Stimulated activated CD4-positive, alpha-beta T cell treated with anti-CD3 and anti-CD28 coated beads, Interleukin-12 subunit alpha, Interleukin-12 subunit beta, amount 100 ng/mL, for 4 hours (primary cell): ENCODE data around the gene SPARCL1.
"Not testable (repeated sequence)": the region's sequence is repeated elsewhere in the genome, so short reads cannot be mapped to it uniquely, and the experiment has no call there.

Source experiments
- DNase-seq: peaks from one replicate; pipeline ENCODE4 v3.0.0-alpha.2; 2020

Gene SPARCL1

GRCh38 chr4:87499403-87500091, 29.6 kb downstream of the SPARCL1 start:
- DNase-seq, result no peak

DNA sequence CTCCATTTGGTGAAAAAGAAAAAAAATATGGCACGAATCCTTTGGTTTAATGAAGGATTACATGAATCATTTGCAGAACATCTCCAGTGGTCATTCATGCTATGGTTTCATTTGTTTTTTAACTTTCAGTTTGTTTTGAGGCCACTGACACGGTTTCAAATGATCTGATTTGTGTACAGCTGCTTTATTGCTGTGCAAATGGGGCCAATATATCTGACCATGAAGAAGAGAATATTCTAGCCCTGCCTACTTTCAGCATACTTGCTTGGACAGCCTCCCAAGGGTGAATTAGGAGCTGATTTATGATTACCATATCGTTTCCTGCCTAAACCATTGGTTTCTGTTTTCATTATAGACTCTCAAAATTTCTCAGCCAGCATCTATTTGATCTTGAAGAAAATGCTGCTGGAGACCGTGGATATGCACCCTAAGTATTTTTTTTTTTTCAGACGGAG, 30.7 kb downstream of the SPARCL1 start:
- DNase-seq, result no peak

DNA sequence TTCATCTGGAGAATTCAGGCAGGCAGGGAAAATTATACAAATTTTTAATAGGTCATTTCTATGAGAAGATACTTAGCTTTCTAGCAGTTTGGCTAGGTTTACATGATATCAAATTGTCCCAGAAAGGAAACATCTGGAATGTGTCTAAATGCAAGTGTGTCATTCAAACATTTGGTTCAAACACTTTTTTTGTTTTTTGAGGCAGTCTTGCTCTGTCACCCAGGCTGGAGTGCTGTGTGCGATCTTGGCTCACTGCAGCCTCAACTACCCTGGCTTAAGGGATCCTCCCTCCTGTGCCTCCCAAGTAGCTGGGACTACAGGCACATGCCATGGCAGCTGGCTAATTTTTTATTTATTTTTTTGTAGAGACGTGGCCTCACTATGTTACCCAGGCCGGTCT, 31.6 kb downstream of the SPARCL1 start:
- no peak for DNase-seq

DNA sequence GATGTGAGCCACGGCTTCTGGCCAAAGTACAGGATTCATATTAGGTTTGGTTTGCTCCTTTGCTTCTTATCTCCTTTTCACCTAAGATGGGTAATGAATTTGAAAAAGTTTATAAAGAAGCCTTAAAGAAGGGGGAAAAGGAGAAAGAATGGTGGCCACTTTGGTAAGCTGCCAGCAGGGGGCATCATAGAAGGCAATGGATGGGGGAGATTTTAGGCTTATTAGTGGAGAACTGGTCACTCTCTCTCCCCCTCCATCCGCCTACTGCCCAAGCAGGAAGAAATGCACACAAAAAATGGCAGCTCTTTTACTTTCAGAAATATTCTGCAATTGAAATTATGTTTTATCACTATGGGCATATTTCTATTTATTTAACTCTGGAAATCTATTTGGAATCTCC, 32.0 kb downstream of the SPARCL1 start:
- peak; percentile 4 for DNase-seq

- no peak for DNase-seq
Observed at GRCh38 chr4:87493115-87493514, 36.1 kb downstream of the SPARCL1 start.

- not testable (repeated sequence) for DNase-seq
Observed at GRCh38 chr4:87491851-87492250, 37.3 kb downstream of the SPARCL1 start.

DNA sequence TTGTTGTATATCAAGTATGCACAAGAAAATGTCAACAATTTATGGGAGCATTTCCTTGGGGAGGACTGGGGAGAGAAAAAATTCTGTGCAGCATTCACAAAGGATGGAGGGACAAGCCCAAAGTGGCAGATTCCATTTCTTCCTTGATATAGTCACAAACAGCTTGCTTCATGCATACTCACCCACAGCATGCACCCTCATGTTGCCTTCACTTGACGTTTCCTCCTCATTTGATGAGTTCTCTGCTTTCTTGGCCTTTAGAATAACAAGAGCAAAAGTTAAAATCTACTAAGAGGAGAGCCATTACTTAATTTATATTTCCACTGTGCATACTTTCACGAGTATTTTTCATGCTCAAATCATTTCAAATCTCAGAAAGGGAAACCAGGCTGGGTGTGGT, 37.7 kb downstream of the SPARCL1 start:
- no peak for DNase-seq

DNA sequence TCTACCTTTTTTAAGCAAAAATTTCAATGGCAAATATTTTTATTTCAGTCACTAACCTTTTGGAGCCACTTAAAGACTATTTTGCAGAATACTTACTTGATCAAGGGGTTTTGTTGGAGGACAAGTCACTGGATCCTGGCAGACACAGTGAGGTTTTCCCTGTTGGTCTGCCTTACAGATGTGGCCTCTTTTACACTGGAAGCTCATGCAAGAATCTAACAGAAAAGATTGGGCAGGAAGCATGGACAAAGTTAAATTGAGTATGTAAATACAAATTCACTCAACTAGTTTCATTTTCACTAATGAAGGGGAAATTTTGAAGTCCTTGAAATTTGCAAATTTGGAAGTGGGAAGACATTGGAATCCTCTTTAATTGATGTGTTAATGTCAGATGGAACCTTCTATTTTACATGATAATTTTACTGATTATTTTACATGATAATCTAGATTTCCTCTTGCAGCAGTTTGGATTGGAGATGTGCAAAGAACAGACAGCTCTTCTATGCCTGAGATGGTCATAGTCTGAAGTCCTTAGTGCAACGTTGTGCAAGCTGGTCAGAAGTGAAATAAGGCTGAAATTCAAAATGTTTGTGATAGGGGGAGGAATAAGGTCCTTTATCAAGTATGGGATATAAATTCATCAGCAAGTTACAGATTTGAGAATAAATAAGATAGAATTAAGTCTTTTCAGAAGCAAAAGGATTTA, 38.4 kb downstream of the SPARCL1 start:
- DNase-seq, result no peak

DNA sequence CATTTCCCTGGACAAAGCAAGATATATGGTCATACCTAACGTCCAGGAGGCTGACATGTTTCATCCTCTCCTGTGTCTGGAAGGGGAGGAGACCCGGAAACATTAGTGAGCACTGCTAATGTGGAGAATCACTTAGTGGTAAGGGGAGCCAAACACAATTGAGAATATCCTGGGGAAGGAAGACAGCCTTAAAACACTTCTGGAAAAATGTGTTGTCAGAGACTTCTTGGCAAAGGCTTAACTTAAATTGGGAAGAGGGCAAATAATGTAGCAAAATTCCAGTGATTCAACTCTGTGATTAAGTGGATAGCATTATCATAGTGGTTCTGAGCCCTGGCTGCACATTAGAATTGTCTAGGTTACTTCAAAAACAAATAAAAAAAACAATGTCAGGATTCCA, 39.5 kb downstream of the SPARCL1 start:
- no peak for DNase-seq

GRCh38 chr4:87488666-87489065, 40.5 kb downstream of the SPARCL1 start:
- not testable (repeated sequence) for DNase-seq

DNA sequence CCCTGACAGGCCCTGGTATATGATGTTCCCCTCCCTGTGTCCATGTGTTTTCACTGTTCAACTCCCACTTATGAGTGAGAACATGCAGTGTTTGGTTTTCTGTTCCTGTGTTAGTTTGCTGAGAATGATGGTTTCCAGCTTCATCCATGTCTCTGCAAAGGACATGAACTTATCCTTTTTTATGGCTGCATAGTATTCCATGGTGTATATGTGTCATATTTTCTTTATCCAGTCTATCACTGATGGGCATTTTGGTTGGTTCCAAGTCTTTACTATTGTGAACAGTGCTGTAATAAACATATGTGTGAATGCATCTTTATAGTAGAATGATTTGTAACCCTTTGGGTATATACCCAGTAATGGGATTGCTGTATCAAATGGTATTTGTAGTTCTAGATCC, 45.9 kb downstream of the SPARCL1 start:
- DNase-seq, result not testable (repeated sequence)

DNA sequence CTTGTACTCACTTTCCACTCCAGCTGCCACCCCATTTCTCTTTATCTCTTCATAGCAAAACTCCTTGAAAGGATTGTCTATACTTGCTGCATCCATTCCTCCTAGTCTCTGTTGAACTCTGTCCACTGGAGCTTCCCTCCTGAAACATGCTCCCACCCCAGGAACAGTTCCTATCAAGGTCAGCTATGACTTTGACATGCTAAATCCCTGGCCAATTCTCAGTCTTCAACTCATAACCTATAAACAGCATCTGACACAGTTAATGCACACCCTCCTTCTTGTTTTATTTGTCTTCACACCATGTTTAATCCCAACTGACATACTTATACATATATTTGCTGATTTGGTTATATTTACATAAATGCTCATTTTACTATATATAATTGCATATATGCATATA, 47.8 kb downstream of the SPARCL1 start:
- no peak for DNase-seq

DNA sequence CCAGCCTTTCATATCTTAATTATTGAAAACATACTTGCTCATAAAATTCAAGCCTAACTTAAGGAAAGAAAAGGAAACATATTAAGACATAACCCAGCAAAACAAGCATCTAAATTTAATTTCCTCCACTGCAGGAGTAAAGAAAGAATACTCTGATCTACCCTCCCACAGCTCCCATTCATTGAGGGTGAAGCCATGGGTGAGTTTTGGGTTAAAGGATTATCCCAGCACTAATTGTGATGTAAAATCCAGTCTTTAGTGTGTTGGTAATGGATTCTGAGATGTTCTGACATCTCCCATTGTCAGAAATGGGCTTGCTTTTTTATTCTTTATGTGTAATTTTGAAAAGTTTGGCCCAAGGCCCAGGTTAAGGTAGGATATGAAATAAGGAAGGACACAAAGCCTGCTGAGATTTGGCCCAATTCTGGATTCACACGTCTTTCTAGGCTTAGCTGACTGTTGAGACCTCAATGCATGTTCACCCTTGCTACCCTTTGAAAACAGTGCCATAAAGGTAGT, 50.4 kb downstream of the SPARCL1 start:
- DNase-seq, result no peak

- DNase-seq, result no peak
Observed at GRCh38 chr4:87476934-87477333, 52.2 kb downstream of the SPARCL1 start.

- DNase-seq, result no peak
Observed at GRCh38 chr4:87469390-87469789, 59.8 kb downstream of the SPARCL1 start.

DNA sequence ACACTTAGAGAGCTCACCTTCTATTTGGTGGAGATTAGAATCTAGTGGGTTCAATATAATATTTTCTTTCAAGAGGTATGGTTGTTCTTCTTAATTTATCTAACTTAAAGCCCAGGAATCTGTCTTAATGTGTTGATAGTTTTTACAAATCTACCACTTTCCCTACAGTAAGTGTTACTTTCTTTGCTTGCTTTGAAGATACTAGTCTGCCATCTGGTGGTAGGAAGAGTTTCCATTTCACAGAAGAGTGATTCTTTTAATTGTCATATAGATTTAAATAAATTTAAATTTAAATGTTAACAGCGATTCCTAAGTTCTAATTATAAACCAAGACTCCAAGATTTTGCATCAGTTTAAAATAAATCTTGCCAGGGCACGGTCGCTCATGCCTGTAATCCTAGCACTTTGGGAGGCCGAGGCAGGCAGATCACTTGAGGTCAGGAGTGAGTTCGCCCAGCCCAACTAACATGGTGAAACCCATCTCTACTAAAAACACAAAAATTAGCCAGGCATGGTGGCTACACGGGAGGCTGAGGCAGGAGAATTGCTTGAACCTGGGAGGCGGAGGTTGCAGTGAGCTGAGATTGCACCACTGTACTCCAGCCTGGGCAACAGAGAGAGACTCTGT, 63.3 kb downstream of the SPARCL1 start:
- no peak for DNase-seq

GRCh38 chr4:87462102-87462501, 67.1 kb downstream of the SPARCL1 start:
- DNase-seq, result no peak

DNA sequence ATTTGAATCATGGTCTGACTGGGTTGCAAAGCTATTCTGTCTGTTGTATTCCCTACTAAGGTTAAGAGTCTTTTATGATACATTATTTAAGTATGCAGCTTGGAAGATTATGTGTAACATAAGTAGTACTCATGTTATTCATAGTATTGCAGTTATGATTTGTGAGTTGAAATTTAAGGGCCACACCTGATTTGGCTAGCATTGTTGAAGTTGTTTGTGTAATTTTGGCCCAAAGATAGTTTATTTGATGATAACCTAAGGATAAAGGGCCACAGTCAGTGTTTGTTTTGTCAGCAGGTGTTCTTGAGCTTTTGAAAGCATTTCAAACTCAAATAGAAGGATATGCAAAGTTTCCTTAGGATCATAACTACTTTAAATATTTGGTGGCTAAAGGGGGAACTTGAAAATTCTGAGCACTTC, 67.9 kb downstream of the SPARCL1 start:
- no peak for DNase-seq

DNA sequence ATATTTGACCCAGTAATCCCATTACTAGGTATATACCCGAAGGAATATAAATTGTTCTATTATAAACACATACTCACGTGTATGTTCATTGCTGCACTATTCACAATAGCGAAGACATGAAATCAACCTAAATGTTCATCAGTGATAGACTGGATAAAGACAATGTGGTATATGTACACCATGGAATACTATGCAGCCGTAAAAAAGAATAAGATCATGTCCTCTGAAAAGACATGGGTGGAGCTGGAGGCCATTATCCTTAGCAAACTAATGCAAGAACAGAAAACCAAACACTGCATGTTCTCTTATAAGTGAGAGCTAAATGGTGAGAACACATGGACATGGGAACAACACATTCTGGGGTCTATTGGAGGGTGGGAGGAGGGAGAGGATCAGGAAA, 70.3 kb downstream of the SPARCL1 start:
- DNase-seq, result no peak

- DNase-seq, result no peak
Observed at GRCh38 chr4:87451537-87451936, 77.6 kb downstream of the SPARCL1 start.

- not testable (repeated sequence) for DNase-seq
Observed at GRCh38 chr4:87446375-87446774, 82.8 kb downstream of the SPARCL1 start.

DNA sequence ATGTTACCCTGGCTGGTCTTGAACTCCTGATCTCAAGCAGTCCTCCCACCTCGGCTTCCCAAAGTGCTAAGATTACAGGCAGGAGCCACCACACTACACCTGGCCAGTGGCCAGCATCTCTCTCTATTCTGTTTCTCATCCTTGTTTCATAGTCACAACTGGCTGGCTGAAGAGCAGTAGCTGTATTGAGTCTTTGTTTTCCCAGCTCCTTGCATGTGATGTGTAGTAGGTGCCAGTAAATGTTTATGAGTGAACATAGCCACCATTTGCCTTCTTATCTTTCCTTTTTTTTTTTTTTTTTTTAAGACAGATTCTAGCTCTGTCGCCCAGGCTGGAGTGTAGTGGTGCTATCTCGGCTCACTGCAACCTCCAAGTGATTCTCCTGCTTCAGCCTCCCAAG, 83.2 kb downstream of the SPARCL1 start:
- DNase-seq, result no peak

GRCh38 chr4:87444741-87445140, 84.4 kb downstream of the SPARCL1 start:
- no peak for DNase-seq

DNA sequence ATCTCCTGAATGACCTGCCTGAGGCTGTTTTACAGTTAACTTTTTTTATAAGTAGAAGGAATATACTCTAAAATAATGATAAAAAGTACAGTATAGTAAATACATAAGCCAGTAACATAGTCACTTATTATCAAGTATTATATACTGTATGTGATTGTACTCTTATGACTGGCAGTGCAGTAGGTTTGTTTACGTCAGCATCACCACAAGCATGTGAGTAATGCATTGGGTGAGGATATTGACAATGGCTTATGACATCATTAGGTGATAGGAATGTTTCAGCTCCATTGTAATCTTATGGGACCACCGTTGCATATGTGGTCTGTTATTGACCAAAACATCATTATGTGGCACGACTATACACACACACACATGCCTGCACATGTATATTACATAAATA, 86.3 kb downstream of the SPARCL1 start:
- no peak for DNase-seq
